Measurements from ENCODE around the gene INTS6. TPM values are rescaled to one million over a fixed set of nuclear protein-coding genes. Genes with fewer than 3 reads are reported as not detected.

Gene INTS6
- total and polyA plus RNA-seq, 2 donors = 22.7 to 36.1 TPM

Other genes starting within 250 kb of the INTS6 start
- gene FAM124A, start 230.6 kb downstream of the INTS6 start, total RNA-seq = 3.0 TPM
- gene FAM124A, start 230.6 kb downstream of the INTS6 start, polyA plus RNA-seq = 5.2 TPM
- 0.05 TPM for gene SERPINE3, start 113.3 kb downstream of the INTS6 start, total RNA-seq
- gene SERPINE3, start 113.3 kb downstream of the INTS6 start, polyA plus RNA-seq = 0.16 TPM
- 3.4 TPM for gene WDFY2, start 131.4 kb upstream of the INTS6 start, total RNA-seq
- gene WDFY2, start 131.4 kb upstream of the INTS6 start, polyA plus RNA-seq = 7.4 TPM

Data from thymus (tissue), 2 donors.